Muscle layer of duodenum (tissue), 2 donors: ENCODE measurements around the gene ZNF135.

Experiments
- H3K27ac ChIP-seq: one replicate; pipeline ENCODE4 v1.7.0; 2013; ENCODE audit warnings: mild to moderate bottlenecking, low read length
- H3K27me3 ChIP-seq: one replicate; pipeline ENCODE4 v1.7.0; 2013; ENCODE audit warnings: low read depth, mild to moderate bottlenecking, control low read depth, low read length
- H3K36me3 ChIP-seq, 2 donors: one replicate each; pipeline ENCODE4 v1.7.0; 2013; ENCODE audit warnings: low read length in 2 of 2, control low read depth in 1 of 2, mild to moderate bottlenecking in 1 of 2; ENCODE audit not compliant: insufficient read depth in 2 of 2, control insufficient read depth in 1 of 2
- H3K4me1 ChIP-seq, 2 donors: one replicate each; pipeline ENCODE4 v1.7.0; 2013; ENCODE audit warnings: low read length in 2 of 2, mild to moderate bottlenecking in 2 of 2, control low read depth in 1 of 2, moderate library complexity in 1 of 2; ENCODE audit not compliant: insufficient read depth in 2 of 2, control insufficient read depth in 1 of 2
- H3K4me3 ChIP-seq, 2 donors: one replicate each; pipeline ENCODE4 v1.7.0; 2013; ENCODE audit warnings: low read length in 2 of 2, low read depth in 1 of 2, mild to moderate bottlenecking in 1 of 2
- H3K9me3 ChIP-seq, 2 donors: one replicate each; pipeline ENCODE4 v1.7.0; 2013; ENCODE audit warnings: low read length in 2 of 2, control low read depth in 1 of 2, mild to moderate bottlenecking in 1 of 2; ENCODE audit not compliant: control insufficient read depth in 1 of 2
- donor health status: healthy.

Gene ZNF135

GRCh38 chr19:58052256-58052655 lies 6.8 kb upstream of the ZNF135 start:
- H3K4me3 ChIP-seq: no peak overlapping the region

GRCh38 chr19:58053480-58054156 lies 5.5 kb upstream of the ZNF135 start:
- Histone ChIP-seq H3K27me3 (no peaks in the 10 kb centered on the region), H3K36me3 (peaks cover 0 to 3% of the 10 kb centered on the region in 2 donors), H3K9me3 (peaks cover 0 to 23% of the 10 kb centered on the region in 2 donors), H3K4me3 (peak overlapping the region in 1 of 2 donors; percentile 33), H3K27ac (no peak overlapping the region), H3K4me1 (peaks cover 0 to under 1% of the 10 kb centered on the region in 2 donors)

More at GRCh38 chr19:58052256-58052655, 6.8 kb upstream of the ZNF135 start:
- peaks cover 0 to 3% of the 10 kb centered on the region in 2 donors for H3K36me3 ChIP-seq
- no peak overlapping the region for H3K27ac ChIP-seq
- H3K27me3 ChIP-seq: no peaks in the 10 kb centered on the region
- no peaks in the 10 kb centered on the region for H3K4me1 ChIP-seq
- peaks cover 0 to 26% of the 10 kb centered on the region in 2 donors for H3K9me3 ChIP-seq

GRCh38 chr19:58054901-58055874 lies 3.9 kb upstream of the ZNF135 start:
- Histone ChIP-seq H3K4me1 (peaks cover 0 to 3% of the 10 kb centered on the region in 2 donors), H3K9me3 (peaks cover 0 to 18% of the 10 kb centered on the region in 2 donors), H3K4me3 (peak overlapping the region; percentile 48 to 54), H3K27me3 (no peaks in the 10 kb centered on the region), H3K27ac (peak overlapping the region; percentile 45), H3K36me3 (peaks cover 0 to 3% of the 10 kb centered on the region in 2 donors)

- H3K9me3 ChIP-seq: peaks cover 0 to 26% of the 10 kb centered on the region in 2 donors
- no peak overlapping the region for H3K4me3 ChIP-seq
- H3K27me3 ChIP-seq: no peaks in the 10 kb centered on the region
- no peak overlapping the region for H3K27ac ChIP-seq
- H3K36me3 ChIP-seq: peaks cover 0 to 3% of the 10 kb centered on the region in 2 donors
- H3K4me1 ChIP-seq: peaks cover 0 to 3% of the 10 kb centered on the region in 2 donors
These were observed 2.8 kb upstream of the ZNF135 start for GRCh38 chr19:58056261-58056660.

- H3K4me3 ChIP-seq: no peak overlapping the region
- no peaks in the 10 kb centered on the region for H3K27me3 ChIP-seq
- peaks cover 0 to 3% of the 10 kb centered on the region in 2 donors for H3K4me1 ChIP-seq
- peaks cover 0 to 5% of the 10 kb centered on the region in 2 donors for H3K36me3 ChIP-seq
- H3K9me3 ChIP-seq: peaks cover 3 to 30% of the 10 kb centered on the region in 2 donors
- H3K27ac ChIP-seq: no peak overlapping the region
These were observed 2.2 kb upstream of the ZNF135 start for GRCh38 chr19:58056861-58057260.

- Histone ChIP-seq H3K36me3 (peaks cover 0 to 15% of the 10 kb centered on the region in 2 donors), H3K4me1 (peaks cover 0 to 3% of the 10 kb centered on the region in 2 donors), H3K9me3 (peaks cover 3 to 31% of the 10 kb centered on the region in 2 donors), H3K27ac (peak overlapping the region; percentile 49), H3K27me3 (no peaks in the 10 kb centered on the region), H3K4me3 (peak overlapping the region; percentile 23 to 75)
These were observed 615 bp upstream of the ZNF135 start for GRCh38 chr19:58058467-58058866.

GRCh38 chr19:58059671-58060078 lies 593 bp downstream of the ZNF135 start:
- Histone ChIP-seq H3K9me3 (peaks cover 10 to 38% of the 10 kb centered on the region in 2 donors), H3K4me1 (peaks cover 0 to 3% of the 10 kb centered on the region in 2 donors), H3K4me3 (peak overlapping the region; percentile 59 to 75), H3K27ac (peak overlapping the region; percentile 45), H3K36me3 (peaks cover 0 to 22% of the 10 kb centered on the region in 2 donors), H3K27me3 (no peaks in the 10 kb centered on the region)

- Histone ChIP-seq H3K36me3 (peaks cover 0 to 27% of the 10 kb centered on the region in 2 donors), H3K4me3 (peak overlapping the region in 1 of 2 donors; percentile 75), H3K27me3 (no peaks in the 10 kb centered on the region), H3K9me3 (peaks cover 10 to 38% of the 10 kb centered on the region in 2 donors), H3K27ac (no peak overlapping the region), H3K4me1 (peaks cover 0 to 3% of the 10 kb centered on the region in 2 donors)
These were observed 1.1 kb downstream of the ZNF135 start for GRCh38 chr19:58060231-58060630.

- Histone ChIP-seq H3K4me3 (peak overlapping the region in 1 of 2 donors; percentile 34), H3K36me3 (peaks cover 0 to 62% of the 10 kb centered on the region in 2 donors), H3K4me1 (peaks cover 0 to 1% of the 10 kb centered on the region in 2 donors), H3K27me3 (no peaks in the 10 kb centered on the region), H3K27ac (no peak overlapping the region), H3K9me3 (peaks cover 44 to 64% of the 10 kb centered on the region in 2 donors)
These were observed 4.6 kb downstream of the ZNF135 start for GRCh38 chr19:58063712-58064111.

- Histone ChIP-seq H3K9me3 (peaks cover 57 to 85% of the 10 kb centered on the region in 2 donors), H3K4me3 (peak overlapping the region in 1 of 2 donors; percentile 60), H3K36me3 (peaks cover 0 to 88% of the 10 kb centered on the region in 2 donors)
These were observed 8.3 kb downstream of the ZNF135 start for GRCh38 chr19:58067240-58067912.

More at GRCh38 chr19:58067240-58067912, 8.3 kb downstream of the ZNF135 start:
- H3K27me3 ChIP-seq: no peaks in the 10 kb centered on the region
- H3K27ac ChIP-seq: no peak overlapping the region
- no peaks in the 10 kb centered on the region for H3K4me1 ChIP-seq
